8988T (cell line): ENCODE measurements around the gene NDUFAB1.
"Not testable (repeated sequence)": the region's sequence is repeated elsewhere in the genome, so short reads cannot be mapped to it uniquely, and the experiment has no call there.

Experiments
- DNase-seq: peaks from one replicate; pipeline ENCODE4 v3.0.0; 2011

Gene NDUFAB1

DNA sequence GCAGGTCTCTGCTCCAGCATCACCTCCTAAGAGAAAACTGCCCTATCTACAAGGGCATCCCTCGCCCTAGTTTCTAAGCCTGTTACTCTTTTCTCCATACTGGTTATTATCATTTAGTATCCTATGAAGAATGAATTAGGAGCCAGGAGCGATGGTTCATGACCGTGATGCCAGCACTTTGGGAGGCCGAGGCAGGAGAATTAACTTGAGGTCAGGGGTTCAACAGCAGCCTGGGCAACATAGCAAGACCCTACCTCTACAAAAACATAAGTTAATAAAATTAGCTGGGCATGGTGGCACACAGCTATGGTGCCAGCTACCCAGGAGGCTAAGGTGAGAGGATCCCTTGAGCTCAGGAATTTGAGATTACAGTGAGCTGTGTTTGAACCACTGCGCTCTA is 46.2 kb downstream of the NDUFAB1 start:
- no peak for DNase-seq

GRCh38 chr16:23544436-23544835 is 51.7 kb downstream of the NDUFAB1 start:
- DNase-seq, result no peak

DNA sequence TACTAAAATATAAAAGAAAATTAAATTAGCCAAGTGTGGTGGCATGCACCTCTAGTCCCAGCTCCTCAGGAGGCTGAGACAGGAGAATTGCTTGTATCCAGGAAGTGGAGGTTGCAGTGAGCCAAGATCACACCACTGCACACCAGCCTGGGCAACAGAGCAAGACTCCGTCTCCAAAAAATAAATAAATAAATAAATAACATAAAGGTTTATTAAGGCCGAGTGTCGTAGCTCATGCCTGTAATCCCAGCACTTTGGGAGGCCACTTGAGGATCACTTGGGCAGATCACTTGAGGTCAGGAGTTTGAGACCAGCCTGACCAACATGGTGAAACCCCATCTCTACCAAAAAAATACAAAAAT is 55.3 kb downstream of the NDUFAB1 start:
- not testable (repeated sequence) for DNase-seq

- no peak for DNase-seq
Observed at GRCh38 chr16:23539984-23540816, 55.9 kb downstream of the NDUFAB1 start.

DNA sequence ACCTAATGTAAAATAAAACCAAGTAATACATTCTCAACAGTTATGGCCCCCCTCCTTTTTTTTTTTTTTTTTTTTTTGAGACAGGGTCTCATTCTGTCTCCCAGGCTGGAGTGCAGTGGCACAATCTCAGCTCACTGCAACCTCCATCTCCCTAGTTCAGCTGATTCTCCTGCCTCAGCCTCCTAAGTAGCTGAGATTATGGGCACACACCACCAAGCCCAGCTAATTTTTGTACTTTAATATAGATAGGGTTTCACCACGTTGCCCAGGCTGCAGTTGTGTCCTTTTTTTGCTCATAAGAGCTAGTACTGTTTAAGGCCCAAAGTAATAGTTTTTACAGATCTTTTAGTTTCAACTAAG is 57.2 kb downstream of the NDUFAB1 start:
- DNase-seq, result no peak

GRCh38 chr16:23537390-23537789 is 58.7 kb downstream of the NDUFAB1 start:
- DNase-seq, result no peak

DNA sequence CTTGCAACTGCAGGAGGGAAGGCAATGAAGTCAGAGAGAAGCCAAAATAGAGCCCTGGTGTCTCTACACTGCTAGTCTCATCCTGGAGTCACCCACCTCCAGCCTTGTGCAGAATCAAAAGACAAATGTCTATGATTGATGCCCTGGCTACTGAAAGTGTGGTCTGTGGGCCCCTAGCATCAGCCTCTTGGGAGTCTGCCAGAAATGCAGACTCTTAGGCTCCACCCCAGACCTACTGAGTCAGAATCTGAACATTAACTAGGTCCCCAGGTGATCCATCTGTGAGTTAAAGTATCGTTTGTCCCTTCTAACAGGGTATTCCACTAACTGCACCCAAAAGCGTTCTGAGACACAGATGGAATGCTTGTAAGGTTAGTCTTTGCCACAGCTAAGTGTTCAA is 60.2 kb downstream of the NDUFAB1 start:
- DNase-seq, result no peak

GRCh38 chr16:23534868-23535860 is 61.0 kb downstream of the NDUFAB1 start:
- DNase-seq, result no peak

GRCh38 chr16:23532448-23532847 is 63.7 kb downstream of the NDUFAB1 start:
- DNase-seq, result no peak
